AG04450 (cell line): ENCODE measurements around the gene MYL10. TPM values are rescaled to one million over a fixed set of nuclear protein-coding genes. Genes with fewer than 3 reads are reported as not detected.

ENCODE experiments used
- CTCF ChIA-PET: fragments of 300-600, 350-600 bp; formaldehyde crosslinking; extraction: SDS; loops from one replicate; lab custom pipeline; 2022; ENCODE audit warnings: antibody characterized with exemption, inconsistent platforms; lab: Charles Lee
- POLR2A ChIA-PET: fragments of 350-600 bp; formaldehyde crosslinking; extraction: SDS; loops from one replicate; lab custom pipeline; 2021; ENCODE audit warnings: antibody characterized with exemption, inconsistent platforms; lab: Yijun Ruan, JAX
- DNase-seq: peaks from one replicate; pipeline ENCODE4 v3.0.0-alpha.2; 2011; ENCODE audit warnings: low read depth, low spot score
- H3K27ac ChIP-seq: one replicate; pipeline ENCODE4 v1.5.1; 2012; ENCODE audit warnings: low read depth, low read length, control low read depth
- H3K27me3 ChIP-seq: one replicate; pipeline ENCODE4 v1.6.0; 2012; ENCODE audit warnings: low read length; ENCODE audit not compliant: control insufficient read depth, insufficient read depth
- H3K4me3 ChIP-seq: 2 replicates; pipeline ENCODE4 v1.5.1; 2011; ENCODE audit warnings: mild to moderate bottlenecking, low read depth, low read length, control low read depth
- H3K9me3 ChIP-seq: 2 replicates; pipeline ENCODE4 v1.5.1; 2012; ENCODE audit warnings: low read length; ENCODE audit not compliant: control insufficient read depth, insufficient read depth
- CTCF ChIP-seq: IDR thresholded peaks from 2 replicates; pipeline ENCODE4 v1.5.1; 2011; ENCODE audit warnings: low read depth, low read length, control low read depth, inconsistent platforms
- polyA plus RNA-seq: library from polyadenylated mRNA; depleted of rRNA; stranded (reverse); fragments of >200 nt; gene quantifications from 2 replicates; pipeline ENCODE4 v1.2.3, GENCODE V29; 2011

Gene MYL10
- polyA plus RNA-seq, 1 experiment: not detected

GRCh38 chr7:101572156-101572555 lies 56.9 kb downstream of the MYL10 start:
- POLR2A ChIA-PET: no interaction called here
- CTCF ChIA-PET: no interaction called here
- no peak overlapping the region for H3K4me3 ChIP-seq
- DNase-seq: no peak
- H3K27me3 ChIP-seq: peaks cover 16% of the 10 kb centered on the region
- no peak overlapping the region for H3K27ac ChIP-seq
- no peak for TF ChIP-seq CTCF
- peaks cover 2% of the 10 kb centered on the region; the same call in 1 of the 2 replicates for H3K9me3 ChIP-seq

GRCh38 chr7:101567230-101567629 lies 61.9 kb downstream of the MYL10 start:
- no peak overlapping the region for H3K4me3 ChIP-seq
- no peak overlapping the region for H3K27ac ChIP-seq
- no peak for DNase-seq
- ChIA-PET CTCF (interaction anchor here (0.5 to 1.3 kb wide), 3 partner anchors 203 to 669 kb away, joined by 3 to 5 read pairs (median 3); no protein-coding TSS in a partner anchor), POLR2A (no interaction called here)
- TF ChIP-seq CTCF: no peak
- peaks cover 15% of the 10 kb centered on the region for H3K27me3 ChIP-seq
- peaks cover 2% of the 10 kb centered on the region; the same call in 1 of the 2 replicates for H3K9me3 ChIP-seq

GRCh38 chr7:101565601-101566209 lies 63.4 kb downstream of the MYL10 start:
- H3K4me3 ChIP-seq: no peak overlapping the region
- ChIA-PET CTCF (no interaction called here), POLR2A (no interaction called here)
- peaks cover 2% of the 10 kb centered on the region; the same call in 1 of the 2 replicates for H3K9me3 ChIP-seq
- peaks cover 14% of the 10 kb centered on the region for H3K27me3 ChIP-seq
- TF ChIP-seq CTCF: no peak
- no peak overlapping the region for H3K27ac ChIP-seq
- DNase-seq: no peak

GRCh38 chr7:101564778-101565211 lies 64.3 kb downstream of the MYL10 start:
- DNase-seq: no peak

More at GRCh38 chr7:101564778-101565211, 64.3 kb downstream of the MYL10 start:
- CTCF ChIA-PET: no interaction called here
- no peak overlapping the region for H3K4me3 ChIP-seq
- peaks cover 14% of the 10 kb centered on the region for H3K27me3 ChIP-seq
- no peaks in the 10 kb centered on the region for H3K9me3 ChIP-seq
- no peak overlapping the region for H3K27ac ChIP-seq
- POLR2A ChIA-PET: no interaction called here
- TF ChIP-seq CTCF: no peak
